Measurements from ENCODE around the gene C4orf36.

C4orf36 gene

GRCh38 chr4:86891762-86892635 lies at the start of gene C4orf36:
Gene C4orf36 (minus strand): TSS chr4:86892422. CDS start chr4:86891520, 902 bp downstream.
- peak; percentile 85 for DNase-seq (ENCODE audit: low spot score)

DNA sequence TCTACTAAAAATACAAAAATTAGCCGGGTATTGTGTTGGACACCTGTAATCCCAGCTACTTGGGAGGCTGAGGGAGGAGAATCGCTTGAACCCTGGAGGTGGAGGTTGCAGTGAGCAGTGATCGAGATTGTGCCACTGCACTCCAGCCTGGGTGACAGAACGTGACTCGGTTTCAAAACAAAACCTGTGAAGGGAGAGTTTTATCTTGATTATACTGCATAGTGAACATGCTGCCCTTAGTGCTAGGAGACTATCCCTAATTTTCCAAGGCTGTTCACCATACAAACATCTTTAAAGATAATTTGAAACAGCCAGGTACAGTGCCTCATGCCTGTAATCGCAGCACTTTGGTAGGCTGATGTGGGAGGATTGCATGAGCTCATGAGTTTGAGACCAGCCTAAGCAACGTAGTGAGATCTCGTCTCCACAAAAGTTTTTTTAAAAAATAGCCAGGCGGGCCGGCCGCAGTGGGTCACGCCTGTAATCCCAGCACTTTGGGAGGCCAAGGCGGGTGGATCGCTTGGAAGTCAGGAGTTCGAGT lies 48.8 kb upstream of the C4orf36 start:
- no peak for DNase-seq (ENCODE audit: low spot score)

DNA sequence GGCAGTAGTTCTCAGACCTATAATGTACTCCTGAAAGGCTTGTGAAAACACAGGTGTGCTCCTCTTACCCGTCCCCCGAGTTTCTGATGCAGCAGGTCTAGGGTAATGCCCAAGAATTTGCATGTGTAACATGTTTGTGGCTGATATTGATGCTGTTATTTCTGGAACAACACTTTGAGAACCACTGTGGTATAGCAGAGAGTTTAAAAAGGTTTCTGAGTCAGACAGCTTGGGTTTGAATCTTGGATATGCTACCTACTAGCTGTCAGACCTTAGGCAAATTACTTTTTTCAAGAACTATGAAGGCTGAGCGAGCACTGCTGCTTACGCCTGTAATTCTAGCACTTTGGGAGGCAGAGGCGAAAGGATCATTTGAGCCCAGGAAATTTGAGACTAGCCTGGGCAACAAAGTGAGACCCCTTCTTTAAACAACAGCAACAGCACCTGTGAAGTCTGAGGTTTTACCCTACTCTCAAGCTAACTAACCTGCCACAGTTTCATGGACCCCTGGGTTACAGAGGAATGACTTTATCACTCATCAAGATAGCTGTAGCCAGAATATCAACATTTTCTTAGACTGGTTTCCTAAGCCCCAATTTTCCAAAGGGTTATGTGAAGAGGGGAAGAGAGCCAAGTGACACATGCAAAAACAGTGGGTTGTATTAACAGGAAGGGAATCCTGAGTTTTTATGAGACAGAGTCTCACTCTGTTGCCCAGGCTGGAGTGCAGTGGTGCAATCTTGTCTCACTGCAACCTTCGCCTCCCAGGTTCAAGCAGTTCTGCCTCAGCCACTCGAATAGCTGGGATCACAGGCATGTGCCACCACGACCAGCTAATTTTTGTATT lies 47.7 kb upstream of the C4orf36 start:
- no peak for DNase-seq (ENCODE audit: low spot score)

GRCh38 chr4:86938771-86939520 lies 46.7 kb upstream of the C4orf36 start:
- no peak for DNase-seq (ENCODE audit: low spot score)

DNA sequence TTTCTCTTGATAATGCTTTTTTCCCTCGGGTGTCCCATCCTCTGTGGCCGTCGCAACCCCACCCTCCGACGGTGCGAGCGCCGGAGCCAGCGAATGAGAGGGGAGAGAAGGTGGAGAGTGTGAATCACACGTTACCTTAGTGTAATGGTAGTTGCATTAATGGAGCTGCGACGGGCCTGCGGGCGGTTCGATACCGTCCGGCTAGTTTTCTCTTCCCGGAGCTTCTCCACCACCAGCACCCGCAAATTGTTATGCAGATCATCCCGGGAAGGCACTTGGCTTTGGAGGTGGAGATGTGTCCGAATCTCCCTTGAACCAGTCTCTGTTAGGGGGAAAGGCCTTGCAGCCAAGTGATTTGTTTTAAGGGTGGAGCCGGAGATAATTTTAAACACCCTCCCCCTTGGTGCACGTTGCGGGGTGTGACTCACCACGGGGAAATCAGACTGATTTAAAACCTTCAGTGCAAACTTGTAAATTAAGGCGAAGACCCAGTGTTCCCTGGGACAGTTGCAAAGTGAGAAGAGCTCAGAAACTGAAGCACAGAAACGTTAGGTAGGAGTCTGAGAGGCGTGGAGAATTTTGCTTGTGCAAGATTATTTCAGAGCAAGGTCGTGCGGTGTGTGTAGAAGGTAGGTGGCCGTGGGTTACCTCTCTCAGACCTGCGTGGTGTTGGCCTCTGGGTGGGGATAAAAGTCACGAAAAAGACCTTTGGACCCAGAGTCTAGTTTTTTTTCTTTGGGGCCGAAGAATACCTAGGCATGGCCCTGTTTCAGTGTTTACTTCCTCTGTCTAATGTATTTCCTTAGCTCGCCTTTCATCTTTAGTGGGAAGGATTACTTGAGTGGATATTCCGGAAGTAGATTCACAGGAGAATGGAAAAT lies 43.9 kb upstream of the C4orf36 start:
- DNase-seq (ENCODE audit: low spot score), result peak; percentile 64

DNA sequence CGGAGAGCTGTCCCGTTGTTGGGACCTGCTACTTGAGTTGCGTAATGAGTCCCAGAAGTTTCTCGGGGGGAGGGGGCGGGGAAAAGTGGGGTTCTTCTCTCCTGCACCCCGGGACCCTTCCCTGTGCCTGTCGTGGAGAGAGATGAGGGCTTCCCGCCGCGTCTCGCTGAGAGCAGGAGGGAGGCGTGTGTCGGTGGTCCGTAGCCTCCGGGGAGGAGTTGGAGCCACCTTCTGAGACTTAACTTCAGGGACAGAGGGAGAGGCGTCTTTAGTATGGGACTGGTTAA lies 43.3 kb upstream of the C4orf36 start:
- DNase-seq (ENCODE audit: low spot score), result no peak

GRCh38 chr4:86934771-86935565 lies 42.7 kb upstream of the C4orf36 start, which contains the start of gene AFF1:
Gene AFF1 (plus strand): TSS chr4:86935011. CDS start chr4:86948534, 13,523 bp downstream.
- peak; percentile 95 for DNase-seq (ENCODE audit: low spot score)

DNA sequence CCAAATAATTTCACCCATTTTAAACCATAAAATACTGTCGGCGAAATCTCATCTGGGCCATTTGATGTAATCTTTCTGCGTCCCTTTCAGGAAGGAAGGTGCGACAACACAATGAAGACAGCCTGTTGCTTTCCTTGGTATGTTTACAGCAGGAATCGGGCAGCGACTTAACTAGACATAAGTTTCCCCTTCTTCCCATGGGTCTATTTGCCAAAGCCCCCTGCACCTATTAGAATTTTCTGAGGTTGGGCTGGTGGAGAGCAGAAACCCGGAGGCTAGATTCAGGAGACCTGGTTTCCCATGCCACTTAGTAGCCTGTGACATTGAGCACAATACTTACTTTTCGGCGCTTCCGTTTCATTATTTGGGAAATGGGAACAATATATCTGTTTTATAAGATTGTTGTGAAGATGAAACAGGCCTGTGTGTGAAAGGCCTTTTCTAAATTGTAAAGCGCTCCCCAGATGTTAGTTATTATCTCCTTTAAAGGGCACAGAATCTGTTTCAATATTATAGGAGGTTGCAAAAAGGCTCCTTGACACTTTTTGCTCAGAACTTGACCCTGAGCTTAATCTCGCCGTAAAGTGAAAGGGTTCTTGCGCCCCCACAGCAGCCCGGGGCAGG lies 42.0 kb upstream of the C4orf36 start:
- no peak for DNase-seq (ENCODE audit: low spot score)

DNA sequence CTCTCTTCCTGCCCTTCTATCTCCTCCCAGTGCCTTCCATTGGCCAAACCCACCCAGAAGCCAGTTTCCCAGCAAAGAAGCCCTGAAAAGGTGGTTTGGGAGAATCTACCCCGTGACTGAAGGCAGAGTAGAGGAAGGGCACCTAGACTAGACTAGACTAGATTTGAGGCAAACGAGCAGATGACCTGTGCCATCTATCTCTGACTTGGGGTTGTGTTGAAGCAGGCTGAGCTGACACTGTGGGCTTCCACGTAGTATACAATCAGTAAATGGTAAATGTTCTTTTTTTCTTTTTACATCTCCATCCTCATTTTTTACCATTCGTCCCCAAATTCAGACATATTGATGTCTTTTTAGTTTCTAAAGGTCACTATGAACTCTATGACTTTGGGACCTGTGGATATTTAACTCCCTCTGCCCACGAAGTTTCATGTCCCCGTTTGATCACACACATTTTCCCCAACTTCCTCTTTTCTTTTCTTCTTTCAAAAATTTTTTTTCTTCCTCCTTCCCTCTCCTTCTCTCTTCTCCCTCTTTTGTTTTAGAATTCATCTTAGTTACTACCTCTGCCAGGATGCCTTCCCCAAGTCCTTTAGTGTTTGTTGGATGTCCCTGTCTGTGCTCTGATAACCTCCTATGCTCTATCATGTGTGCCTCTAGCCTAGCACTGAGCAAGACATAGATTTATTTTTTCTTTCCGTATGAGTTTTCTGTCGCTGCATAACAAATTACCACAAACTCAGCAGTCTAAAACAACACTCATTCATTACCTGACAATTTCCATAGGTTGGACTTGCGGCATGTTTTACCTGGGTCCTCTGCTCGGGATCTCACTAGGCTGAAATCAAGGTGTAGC lies 36.4 kb upstream of the C4orf36 start:
- no peak for DNase-seq (ENCODE audit: low spot score)

- DNase-seq (ENCODE audit: low spot score), result no peak
Measured at GRCh38 chr4:86927843-86928395, 35.7 kb upstream of the C4orf36 start.

GRCh38 chr4:86926435-86927086 lies 34.3 kb upstream of the C4orf36 start:
- no peak for DNase-seq (ENCODE audit: low spot score)

DNA sequence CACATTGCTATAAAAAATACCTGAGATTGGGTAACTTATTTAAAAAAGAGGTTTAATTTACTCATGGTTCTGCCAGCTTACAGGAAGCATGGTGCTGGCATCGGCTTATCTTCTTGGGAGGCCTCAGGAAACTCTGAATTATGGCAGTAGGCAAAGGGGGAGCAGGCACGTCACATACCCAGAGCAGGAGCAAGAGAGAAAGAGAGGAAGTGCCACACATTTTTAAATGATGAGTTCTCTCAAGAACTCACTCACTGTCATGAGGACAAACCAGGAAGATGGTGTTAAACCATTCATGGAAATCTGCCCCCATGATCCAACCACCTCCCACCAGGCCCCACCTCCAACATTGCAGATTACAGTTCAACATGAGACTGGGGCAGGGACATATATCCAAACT lies 32.6 kb upstream of the C4orf36 start:
- DNase-seq (ENCODE audit: low spot score), result no peak

DNA sequence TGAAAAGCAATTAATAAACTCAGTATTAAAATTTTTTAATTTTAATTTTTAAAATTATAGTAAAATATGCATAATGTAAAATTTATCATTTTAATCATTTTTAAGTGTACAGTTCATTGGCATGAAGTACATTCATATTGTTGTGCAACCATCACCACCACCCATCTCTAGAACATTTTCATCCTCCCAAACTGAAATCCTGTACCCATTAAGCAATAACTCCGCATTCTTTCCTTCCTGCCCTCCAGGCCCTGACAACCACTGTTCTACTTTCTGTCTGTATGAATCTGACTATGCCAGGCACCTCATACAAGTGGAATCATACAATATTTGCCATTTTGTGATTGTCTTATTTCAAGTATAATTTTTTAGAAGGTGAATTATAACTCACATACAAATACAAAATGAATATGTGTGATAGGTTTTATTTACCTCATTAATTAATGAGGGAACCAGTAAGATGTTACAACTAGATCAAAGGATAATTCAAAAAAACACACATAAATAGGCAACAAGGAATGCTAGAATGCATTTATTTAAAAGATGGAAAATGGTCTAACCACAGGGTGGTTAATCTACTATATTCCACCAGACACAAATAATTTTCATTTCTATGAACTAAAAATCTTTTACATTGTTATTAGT lies 29.5 kb upstream of the C4orf36 start:
- no peak for DNase-seq (ENCODE audit: low spot score)

DNA sequence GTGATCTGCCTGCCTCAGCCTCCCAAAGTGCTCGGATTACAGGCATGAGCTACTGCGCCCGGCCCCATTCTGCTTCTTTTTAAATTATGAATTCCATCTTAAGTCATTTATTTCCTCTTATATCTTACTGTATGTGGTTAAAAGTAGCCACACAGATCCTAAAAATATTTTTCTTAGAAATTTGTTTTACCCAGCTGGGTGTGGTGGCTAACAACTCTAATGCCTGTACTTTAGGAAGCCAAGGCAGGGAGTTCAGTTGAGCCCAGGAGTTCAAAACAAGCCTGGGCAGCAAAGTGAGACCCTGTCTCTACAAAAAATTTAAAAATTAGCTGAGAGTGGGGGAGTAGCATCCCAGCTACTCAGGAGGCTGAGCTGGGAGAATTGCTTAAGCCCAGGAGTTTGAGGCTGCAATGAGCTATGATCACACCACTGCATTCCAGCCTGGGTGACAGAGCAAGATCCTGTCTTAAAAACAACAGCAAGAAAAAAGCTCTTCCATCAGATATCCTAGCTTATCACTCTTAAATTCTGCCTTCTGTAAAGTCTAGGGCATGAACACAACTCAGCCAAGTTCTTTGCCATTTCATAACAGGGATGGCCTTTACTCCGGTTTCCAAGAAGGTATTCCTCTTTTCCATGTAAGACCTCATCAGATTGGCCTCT lies 27.5 kb upstream of the C4orf36 start:
- DNase-seq (ENCODE audit: low spot score), result no peak

DNA sequence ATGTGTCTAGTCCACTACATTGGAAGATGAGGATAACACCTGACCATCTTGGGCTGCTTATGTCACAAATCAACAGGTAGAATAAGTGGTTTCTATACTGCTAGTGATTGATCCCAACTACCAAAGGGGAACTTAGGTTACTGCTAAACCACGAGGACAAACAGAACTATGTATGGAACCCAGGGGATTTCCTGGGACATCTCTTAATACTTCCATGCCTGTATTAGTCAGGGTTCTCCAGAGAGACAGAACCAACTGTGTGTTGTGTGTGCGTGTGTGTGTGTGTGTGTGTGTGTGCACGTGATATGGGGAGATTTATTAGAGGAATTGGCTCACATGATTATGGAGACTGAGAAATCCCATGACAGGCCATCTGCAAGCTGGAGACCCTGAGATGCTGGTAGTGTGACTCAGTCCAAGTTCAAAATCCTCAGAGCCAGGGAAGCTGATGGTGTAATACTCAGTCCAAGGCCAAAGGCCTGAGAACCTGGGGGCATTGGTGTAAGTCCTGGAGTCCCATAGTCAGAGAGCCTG lies 26.4 kb upstream of the C4orf36 start:
- DNase-seq (ENCODE audit: low spot score), result no peak

DNA sequence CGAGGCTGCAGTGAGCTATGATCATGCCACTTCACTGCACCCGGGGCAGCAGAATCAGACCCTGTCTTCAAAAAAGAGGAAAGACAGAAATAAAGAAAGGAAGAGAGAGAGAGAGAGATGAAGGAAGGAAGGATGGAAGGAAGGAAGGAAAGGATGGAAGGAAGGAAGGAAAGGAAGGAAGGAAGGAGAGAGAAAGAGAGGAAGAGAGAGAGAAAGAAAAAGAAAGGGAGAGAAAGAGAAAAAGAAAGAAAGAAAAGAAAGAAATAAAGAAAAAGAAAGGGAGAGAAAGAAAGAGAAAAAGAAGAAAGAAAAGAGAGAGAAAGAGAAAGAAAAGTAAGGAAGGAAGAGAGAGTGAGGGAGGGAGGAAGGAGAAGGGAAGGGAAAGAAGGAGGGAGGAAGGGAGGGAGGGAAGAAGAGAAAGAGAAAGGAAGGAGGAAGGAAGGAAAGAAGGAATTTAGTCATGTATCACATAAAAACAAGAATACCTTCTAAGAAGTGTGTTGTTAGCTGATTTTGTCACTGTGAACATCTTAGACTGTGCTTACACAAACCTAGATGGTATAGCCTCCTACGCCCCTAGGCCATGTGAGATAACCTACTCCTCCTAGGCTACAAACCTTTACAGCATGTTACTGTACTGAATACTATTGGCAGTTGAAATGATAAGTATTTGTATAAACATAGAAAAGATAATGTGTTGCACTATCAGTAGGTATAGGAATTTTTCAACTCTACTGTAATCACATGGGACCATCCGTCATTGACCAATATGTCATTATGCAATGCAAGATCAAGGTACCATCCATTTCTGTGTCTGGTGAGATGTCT lies 25.2 kb upstream of the C4orf36 start:
- DNase-seq (ENCODE audit: low spot score), result no peak

All from ecto neural progenitor cell (in vitro differentiated cells).